Bronchial epithelial cell (primary cell): ENCODE measurements around the gene ADAMTS2. TPM values are rescaled to one million over a fixed set of nuclear protein-coding genes. Genes with fewer than 3 reads are reported as not detected.

Experiments used
- DNase-seq: peaks from one replicate; pipeline ENCODE4 v3.0.0-alpha.2; 2010; ENCODE audit warnings: low read depth
- FAIRE-seq: peaks from 2 replicates; lab custom pipeline; 2011; peaks lifted over from hg19 to GRCh38; lab: Jason Lieb, UNC
- H3K27me3 ChIP-seq: 2 replicates; pipeline ENCODE4 v1.5.1; 2011; ENCODE audit warnings: low read length; ENCODE audit not compliant: control insufficient read depth, insufficient read depth
- H3K36me3 ChIP-seq: 2 replicates; pipeline ENCODE4 v1.5.1; 2011; ENCODE audit warnings: low read length; ENCODE audit not compliant: control insufficient read depth, insufficient read depth
- H3K4me3 ChIP-seq: 2 replicates; pipeline ENCODE4 v1.5.1; 2011; ENCODE audit warnings: mild to moderate bottlenecking, low read depth, low read length, control low read depth
- total RNA-seq: library from RNA; depleted of rRNA; stranded (reverse); fragments of >200 nt; gene quantifications from 2 replicates; pipeline ENCODE4 v1.2.1, GENCODE V29; 2014
- TF ChIP-seq, protein P1 (sequence below): IDR thresholded peaks from 2 replicates; pipeline ENCODE4 v1.5.1; 2011; ENCODE audit warnings: mild to moderate bottlenecking, moderate library complexity, low read length, control low read depth, inconsistent platforms; ENCODE audit not compliant: insufficient read depth, severe bottlenecking

ADAMTS2 gene
- total RNA-seq, 1 donor from 2014 or later: 0.26 TPM

DNA sequence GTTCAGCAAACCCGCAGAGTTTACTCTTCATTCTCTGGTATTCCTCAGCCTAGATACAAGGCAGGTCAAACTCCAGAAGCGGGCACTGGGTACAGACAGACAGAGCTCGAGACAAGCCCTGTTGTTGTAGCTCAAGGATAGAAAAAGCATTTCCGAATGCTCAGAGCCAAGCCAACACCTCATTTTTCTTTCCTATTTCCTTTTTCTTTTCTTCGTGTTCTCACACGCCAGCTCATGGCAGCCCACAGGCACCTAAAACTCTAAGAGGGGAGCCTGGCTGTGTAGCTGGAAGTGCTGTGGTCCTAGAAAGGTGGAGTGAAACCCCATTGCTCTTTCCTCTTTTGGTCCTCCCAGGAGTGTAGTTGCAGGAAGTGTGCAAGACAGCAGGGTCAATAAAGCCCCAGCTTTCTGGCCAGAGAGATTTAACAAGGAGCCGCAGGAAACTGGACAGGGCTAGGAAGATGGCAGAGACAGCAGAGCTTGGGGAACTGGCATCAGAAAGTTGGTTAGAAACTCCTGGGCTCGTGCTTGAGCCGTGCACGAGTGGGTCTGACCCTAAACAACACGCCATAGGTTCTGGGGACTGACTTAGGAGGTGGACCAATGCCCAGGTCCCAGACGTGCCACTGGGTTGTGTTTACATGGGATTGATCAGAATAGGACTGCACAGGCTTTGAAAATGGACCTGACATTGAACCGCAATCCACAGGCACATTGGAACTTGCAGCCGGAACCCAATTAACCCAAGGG lies 41.6 kb downstream of the ADAMTS2 start:
- Histone ChIP-seq H3K4me3 (no peak overlapping the region), H3K27me3 (no peaks in the 10 kb centered on the region), H3K36me3 (no peaks in the 10 kb centered on the region)
- TF ChIP-seq, protein P1, sequence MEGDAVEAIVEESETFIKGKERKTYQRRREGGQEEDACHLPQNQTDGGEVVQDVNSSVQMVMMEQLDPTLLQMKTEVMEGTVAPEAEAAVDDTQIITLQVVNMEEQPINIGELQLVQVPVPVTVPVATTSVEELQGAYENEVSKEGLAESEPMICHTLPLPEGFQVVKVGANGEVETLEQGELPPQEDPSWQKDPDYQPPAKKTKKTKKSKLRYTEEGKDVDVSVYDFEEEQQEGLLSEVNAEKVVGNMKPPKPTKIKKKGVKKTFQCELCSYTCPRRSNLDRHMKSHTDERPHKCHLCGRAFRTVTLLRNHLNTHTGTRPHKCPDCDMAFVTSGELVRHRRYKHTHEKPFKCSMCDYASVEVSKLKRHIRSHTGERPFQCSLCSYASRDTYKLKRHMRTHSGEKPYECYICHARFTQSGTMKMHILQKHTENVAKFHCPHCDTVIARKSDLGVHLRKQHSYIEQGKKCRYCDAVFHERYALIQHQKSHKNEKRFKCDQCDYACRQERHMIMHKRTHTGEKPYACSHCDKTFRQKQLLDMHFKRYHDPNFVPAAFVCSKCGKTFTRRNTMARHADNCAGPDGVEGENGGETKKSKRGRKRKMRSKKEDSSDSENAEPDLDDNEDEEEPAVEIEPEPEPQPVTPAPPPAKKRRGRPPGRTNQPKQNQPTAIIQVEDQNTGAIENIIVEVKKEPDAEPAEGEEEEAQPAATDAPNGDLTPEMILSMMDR: no peak
- FAIRE-seq (no peak), DNase-seq (no peak)

DNA sequence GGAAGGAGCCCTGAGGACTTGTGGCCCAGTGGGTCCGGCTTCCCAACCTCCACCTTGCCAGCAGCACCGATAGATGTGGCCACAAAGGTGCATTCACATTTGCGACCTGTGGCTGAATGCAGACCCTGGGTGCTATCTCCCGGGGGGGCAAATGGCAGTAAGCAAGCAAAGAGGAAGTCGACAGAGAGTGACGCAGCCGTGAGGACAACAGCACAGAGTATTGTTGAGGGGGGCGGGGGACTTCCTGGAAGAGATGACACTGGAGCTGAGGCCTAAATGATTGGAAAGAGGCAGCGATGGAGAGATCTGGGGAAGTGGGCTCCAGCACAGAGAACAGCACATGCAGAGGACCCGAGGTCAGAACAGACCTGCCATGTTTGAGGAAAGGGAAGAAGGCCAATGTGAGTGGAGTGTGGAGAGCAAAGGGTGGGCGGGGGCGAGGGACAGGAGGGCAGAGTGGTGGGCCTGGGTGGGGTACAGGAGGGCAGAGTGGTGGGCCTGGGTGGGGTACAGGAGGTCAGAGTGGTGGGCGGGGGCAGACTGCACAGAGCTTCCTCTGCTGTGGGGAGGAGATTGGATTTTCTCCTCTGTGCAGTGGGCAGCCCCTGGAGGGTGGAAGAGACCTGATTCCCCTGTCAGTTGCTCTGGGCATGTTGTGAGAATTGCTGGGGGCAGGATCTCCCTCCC lies 42.6 kb downstream of the ADAMTS2 start:
- Histone ChIP-seq H3K36me3 (no peaks in the 10 kb centered on the region), H3K4me3 (no peak overlapping the region), H3K27me3 (no peaks in the 10 kb centered on the region)
- no peak for DNase-seq
- TF ChIP-seq, protein P1: no peak
- no peak for FAIRE-seq

DNA sequence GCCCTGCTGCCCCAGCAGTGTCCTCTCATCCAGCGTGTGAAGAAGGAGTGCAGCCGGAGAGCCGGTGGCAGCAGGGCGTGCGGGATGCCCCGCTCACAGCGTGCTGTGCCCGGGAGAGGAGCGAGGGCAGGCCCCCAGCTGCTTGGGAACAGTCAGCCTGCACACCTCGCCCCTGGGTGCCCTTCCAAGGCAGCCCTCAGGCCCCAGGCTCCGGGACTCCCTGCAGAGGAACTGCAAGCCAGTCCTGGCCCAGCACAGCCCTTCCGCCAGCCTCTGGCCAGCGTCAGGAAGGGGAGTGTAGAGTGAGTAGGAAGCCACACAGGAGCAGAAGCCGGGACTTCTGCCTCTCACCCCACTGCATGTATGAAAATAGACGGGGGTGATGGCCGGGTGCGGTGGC lies 43.5 kb downstream of the ADAMTS2 start:
- Histone ChIP-seq H3K36me3 (no peaks in the 10 kb centered on the region), H3K4me3 (no peak overlapping the region), H3K27me3 (no peaks in the 10 kb centered on the region)
- TF ChIP-seq, protein P1: no peak
- no peak for FAIRE-seq
- DNase-seq: no peak

DNA sequence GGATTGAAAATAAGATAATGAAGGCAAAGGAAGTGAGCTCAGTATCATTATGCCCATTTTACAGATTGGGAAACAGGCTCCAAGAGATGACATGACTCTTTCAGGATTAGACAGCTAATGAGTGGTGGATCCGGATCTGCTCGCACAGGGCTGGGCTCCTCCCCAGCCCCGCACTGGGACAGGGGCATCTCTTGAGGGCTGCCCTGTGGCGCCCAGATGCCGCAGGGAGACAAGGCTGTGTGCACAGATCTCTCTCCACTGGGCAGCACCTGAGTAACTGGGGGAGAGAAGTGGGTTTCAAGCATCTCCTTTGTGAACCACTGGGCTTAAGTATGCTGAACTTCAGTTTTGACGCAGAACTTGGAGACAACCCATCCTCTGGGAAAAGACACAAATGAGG lies 43.9 kb downstream of the ADAMTS2 start:
- no peak for FAIRE-seq
- no peaks in the 10 kb centered on the region for H3K36me3 ChIP-seq
- H3K27me3 ChIP-seq: no peaks in the 10 kb centered on the region
- H3K4me3 ChIP-seq: no peak overlapping the region
- TF ChIP-seq, protein P1: no peak
- no peak for DNase-seq

DNA sequence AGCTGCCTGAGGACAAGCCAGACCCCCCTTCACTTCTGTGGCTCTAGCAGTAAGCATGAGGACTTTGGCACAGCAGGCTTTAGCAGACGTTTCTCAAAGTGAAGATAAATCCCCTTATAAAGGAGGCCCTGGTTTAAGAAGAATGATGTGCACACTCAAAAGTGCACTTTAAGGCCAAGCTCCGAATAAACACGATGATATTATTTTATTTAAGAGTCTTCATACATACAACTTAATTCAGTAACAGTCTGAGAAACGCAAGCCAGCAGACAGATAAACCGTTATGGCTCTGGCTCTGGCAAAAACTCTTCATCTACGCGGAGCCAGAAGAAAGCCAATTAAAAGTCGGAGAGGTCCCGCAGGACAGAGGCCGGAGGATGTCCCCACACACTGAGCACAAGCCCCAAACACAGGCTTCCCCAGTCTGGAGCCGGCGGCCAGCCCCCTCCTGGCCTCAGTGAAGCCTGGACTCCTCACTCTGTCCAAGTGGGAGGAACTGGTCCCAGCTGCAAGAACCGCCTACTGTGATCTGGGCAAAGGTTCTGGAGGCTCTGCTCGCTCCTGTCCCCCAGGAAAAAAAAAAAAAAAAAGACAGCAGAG lies 44.6 kb downstream of the ADAMTS2 start:
- Histone ChIP-seq H3K27me3 (no peaks in the 10 kb centered on the region), H3K36me3 (no peaks in the 10 kb centered on the region), H3K4me3 (no peak overlapping the region)
- DNase-seq: no peak
- no peak for FAIRE-seq
- TF ChIP-seq, protein P1: no peak
